Stimulated activated CD8-positive, alpha-beta memory T cell treated with anti-CD3 and anti-CD28 coated beads, Interleukin-7, amount 100 ng/mL, for 1 hour (primary cell): ENCODE data around the gene LIX1.
"Not testable (repeated sequence)": the region's sequence is repeated elsewhere in the genome, so short reads cannot be mapped to it uniquely, and the experiment has no call there.

Experiments used
- DNase-seq, 2 donors: peaks; one replicate each; pipeline ENCODE4 v3.0.0-alpha.2; 2020; ENCODE audit warnings: low read depth in 2 of 2

The LIX1 gene

GRCh38 chr5:97141539-97141938, 872 bp downstream of the LIX1 start:
- no peak for DNase-seq

DNA sequence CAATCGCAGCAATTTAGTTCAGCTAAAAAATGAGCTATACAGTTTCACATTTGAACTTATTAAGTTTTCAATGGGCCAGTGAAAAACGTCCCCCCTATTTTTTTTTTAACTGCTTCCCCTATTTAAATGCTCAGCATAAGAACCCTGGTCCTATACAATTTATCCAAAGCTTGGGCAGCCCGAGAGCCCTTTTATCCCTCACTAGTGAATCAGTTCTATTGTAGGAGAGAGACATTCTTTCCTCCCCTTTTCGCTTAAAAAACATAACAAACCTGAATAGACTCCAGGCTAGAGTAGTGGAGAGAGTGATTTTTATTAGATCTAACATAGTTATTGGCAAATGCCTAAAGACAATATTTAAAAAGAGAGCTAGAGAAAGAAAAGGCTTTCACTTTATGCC, 1.4 kb downstream of the LIX1 start:
- no peak for DNase-seq

DNA sequence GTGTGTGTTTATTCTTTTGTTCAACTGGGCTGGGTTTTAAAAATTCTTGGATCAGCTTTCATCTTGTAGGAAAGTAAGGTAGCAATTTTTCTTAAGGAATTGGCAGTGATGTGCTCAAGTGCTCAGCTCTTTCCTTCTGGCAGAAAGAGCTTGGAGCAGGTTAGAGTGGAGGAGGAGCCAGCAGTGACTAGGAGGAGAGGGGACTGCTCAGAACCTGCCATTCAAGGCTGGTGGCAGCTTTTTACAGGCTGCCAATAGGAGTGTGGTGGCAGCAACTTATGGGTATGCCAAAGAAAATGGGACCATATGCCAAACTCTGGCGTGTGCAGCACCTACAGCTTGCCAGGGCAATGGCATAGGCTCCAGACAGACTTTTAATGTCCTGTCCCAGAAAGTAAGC, 2.2 kb downstream of the LIX1 start:
- DNase-seq, result not testable (repeated sequence)

DNA sequence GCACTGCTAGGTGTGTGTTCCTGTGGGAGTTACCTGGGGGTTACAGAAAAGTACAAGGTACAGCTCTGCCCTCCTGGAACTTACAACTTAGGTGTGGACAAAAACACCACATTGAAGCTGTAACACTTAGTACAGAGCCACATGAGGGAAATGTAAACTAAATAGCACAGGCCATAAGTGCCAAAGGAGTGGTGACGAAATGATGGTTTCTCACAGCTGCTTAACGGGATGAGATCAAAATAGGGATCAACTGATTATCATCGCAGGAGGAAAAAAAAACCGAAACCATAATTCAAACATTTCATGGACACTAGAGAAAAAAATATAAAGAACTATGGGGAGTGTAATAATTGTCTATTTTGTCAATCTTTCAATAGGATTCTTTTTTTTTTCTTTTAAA, 5.9 kb downstream of the LIX1 start:
- DNase-seq, result no peak

GRCh38 chr5:97135868-97136267, 6.5 kb downstream of the LIX1 start:
- no peak for DNase-seq

DNA sequence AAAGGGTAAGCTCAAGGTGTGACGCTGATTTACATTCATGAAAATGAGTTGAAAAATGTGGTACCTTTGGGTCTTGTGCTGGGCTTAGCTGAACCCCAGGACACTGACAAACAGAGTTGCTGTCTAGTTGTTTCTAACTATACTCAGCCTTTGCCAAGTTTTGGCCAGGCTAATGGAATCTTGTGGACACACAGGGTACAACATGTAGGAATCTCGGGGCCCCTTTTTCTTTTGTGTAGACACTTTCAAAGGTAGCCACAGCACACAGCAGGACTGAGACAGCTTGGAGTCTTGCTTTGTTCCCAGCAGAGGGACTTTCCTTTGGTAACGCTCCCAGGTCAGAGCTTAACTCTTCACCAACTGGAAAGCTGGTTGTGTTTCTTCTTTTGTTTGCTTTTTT, 7.8 kb downstream of the LIX1 start:
- DNase-seq, result no peak

DNA sequence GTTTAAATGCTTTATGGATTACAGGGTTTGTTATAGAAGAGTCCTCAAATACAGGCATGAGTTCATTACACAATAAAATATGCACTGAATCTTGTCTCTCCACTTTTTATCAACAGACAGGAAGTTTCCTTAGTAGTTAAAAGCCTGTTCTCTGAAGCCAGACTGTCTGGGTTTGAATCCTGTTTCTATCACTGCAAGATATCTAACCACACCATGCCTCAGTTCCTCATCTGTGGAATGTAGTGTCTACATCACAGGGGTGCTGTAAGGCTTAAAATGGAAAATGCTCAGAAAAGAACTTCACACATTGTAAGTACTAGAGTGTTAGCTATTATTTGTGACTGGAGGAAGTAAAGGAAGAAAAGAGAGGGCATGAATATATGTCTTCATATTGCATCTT, 9.3 kb downstream of the LIX1 start:
- no peak for DNase-seq

DNA sequence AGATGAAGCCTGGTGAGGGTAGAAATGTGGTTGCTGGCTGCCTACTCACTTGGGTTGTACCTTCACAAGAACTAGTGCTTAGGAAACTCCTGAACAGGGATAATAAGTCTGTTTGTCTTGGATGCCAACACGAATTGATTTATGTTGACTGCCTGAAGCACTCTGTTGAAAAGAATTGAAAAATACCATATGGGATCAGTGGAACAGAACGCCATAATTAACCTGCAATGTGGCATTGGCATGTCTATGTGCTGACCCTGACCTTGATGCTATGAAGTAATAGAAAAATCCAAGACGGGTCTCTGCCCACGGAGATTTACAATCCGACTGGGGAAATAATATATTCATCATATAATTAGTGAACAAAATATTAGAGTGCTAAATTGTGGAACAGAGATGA, 10.5 kb downstream of the LIX1 start:
- no peak for DNase-seq

- DNase-seq, result no peak
Observed at GRCh38 chr5:97131139-97131710, 11.2 kb downstream of the LIX1 start.

- no peak for DNase-seq
Observed at GRCh38 chr5:97127727-97128126, 14.7 kb downstream of the LIX1 start.

DNA sequence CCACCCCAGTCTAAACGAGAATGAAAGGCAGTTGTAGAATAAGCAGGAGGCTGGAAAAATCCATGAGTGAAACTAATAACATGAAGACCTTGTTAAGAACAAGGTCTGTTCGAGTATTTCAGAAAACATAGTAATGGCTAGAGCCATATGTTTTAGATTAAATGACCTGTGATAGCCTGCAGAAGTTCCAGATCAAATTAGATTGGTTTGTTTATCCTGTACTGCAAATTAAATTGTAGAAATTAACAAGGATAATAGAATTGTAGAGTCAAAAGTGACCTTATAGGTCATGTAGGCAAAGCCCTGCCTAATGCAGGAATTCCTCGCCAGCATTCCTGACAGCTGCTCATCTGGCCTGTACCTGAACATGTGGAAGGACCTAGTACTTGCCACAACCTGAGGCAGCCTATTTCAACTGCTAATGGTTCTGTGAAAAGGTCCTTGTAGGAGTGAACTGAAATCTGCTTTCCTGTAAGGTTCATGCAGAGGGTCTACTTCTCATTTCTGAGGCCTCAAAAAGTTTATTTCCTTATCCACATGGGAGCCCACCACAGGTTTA, 17.2 kb downstream of the LIX1 start:
- no peak for DNase-seq

DNA sequence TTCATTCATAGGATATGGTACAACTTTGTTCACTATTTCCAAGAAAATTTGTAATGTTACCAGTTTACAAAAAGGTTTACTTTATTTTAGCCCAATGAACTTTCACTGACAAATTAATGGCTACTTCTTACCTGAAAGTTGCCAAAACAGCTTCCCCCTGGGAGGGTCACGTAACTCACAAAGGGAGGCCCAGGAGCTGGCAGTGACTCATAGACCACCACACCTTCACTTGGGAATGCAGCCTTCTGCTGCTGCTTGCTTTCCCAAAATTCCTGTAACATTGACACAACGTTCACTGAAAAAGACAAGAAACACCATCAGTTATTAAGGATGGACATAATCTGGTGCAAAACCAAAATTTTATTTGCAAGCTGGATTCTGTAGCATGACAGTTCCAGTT, 18.1 kb downstream of the LIX1 start:
- DNase-seq, result no peak

- DNase-seq, result no peak
Observed at GRCh38 chr5:97121848-97122247, 20.6 kb downstream of the LIX1 start.

- DNase-seq, result no peak
Observed at GRCh38 chr5:97120195-97120594, 22.2 kb downstream of the LIX1 start.

- no peak for DNase-seq
Observed at GRCh38 chr5:97119007-97119390, 23.4 kb downstream of the LIX1 start.

DNA sequence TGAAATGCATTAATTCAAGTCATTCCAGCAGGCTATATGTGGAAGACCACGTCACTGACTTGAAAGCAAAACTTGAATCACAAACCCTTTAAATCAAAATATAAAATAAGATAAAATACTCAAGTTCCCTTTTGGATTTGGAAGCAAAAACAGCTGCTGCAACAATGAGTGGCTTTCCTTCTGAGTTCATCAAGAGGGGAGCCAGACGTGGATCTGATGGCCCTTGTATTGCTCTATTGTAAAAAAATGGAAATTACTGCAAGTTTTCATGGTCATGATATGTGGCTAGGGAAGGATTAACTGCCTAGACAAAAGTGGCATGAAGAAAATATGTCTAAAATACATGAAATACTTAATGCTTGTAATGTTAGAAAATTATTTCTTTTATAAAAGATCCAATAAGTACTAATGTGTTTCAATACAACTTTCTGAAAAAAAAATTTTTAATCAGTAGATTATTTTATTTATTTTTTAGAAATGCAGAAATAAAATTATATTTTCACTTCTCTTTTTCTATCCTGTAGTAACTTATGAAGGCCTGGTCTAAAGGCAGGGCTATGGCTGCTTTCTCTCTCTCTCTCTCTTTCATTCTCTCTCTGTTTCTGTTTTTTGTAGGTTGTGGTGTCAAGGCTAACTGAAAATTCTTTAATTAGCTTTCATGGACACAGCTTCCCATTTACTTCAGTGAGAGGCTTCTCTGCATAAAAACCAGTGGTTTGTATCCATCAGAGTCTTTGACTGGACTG, 24.0 kb downstream of the LIX1 start:
- no peak for DNase-seq

DNA sequence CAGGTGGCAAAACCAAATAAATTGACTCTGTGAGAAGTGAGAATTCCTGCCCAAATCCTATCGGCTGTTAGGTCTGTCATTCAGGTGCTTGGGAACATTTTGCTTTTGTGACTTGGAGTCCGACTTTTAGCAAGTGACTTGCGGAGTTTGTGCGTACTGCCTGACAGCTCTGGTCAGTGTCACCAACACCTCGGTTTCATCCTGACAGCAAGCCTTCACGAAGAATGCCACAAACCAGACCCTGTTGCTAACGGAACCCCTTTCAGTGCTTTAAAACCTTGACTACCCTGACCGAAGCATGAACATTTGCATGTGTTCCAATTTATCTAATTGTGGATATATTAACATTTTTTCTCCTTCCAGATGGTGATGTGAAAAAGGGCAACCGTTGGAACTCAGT, 26.5 kb downstream of the LIX1 start:
- no peak for DNase-seq

DNA sequence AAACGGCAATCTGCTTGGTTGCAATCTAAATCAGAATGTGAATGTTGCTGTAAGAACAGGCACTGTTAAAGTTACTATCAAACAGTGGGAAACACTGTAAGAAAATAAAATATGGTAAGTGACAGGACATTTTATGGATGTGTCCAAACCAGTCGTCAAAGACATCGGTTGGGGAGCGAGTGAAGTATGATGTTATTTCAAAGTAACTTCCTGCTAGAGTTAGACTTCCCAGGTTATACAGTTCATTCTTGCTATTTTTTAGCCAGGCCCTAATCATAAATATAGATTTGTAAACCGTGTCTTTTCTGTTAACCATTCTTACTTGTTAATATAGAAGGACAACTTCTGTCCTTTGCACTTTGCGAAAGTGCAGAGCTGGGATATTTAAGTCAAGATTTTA, 30.2 kb downstream of the LIX1 start:
- no peak for DNase-seq

GRCh38 chr5:97111616-97112015, 30.8 kb downstream of the LIX1 start:
- no peak for DNase-seq

DNA sequence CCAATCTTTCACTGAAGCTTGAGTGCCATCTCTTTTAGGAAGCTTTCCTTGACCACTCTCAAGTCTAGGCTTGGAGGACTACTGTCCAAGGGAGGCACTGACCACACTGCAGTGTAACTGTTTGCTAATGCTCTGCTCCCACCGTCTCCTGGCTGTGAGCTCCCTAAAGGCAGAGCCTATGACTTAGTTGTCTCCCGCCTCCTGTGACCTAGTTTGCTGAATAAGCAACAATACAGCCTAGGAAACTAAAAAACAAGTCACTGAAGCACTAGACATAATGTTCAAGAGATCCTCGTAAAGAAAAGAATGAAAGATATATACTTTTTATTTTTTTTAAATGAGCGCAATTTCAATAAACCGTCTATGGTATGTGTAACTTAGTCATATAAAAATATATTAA, 31.4 kb downstream of the LIX1 start:
- no peak for DNase-seq

DNA sequence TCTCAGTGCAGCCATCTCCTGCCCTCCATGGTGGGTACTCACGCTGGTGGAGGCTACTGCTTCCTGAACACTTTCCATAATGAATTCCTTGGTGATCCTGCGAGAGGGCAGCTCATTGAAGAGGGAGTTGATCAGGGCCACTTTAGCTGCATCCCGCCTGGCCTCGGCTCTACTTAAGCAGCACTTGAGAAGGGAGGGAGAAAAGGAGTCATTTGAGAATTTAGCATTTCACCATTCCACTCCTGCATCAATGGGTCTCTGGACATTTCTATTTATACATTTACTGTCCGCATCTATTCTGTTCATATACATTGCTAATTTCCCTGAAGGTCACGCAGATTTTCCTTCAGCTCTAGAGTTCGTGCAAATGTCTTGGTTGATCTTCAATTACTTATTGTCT, 35.1 kb downstream of the LIX1 start:
- no peak for DNase-seq

DNA sequence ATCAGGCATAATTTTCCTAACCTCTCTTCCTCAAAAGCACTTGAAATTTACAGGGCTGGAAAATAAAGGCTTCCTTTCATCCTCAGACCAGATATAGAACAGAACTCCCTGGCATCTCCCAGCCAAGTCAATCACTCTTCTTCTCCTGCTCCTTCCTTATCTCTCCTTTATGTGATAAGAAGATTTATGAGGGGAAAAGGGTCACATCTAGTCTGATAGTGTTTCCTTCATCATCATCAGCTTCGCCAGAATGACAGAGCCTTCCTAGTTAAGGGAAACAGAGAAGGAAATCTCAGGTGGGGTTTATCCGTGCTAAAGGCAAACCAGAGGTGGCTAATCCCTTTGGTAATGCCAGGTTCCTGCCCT, 36.2 kb downstream of the LIX1 start:
- DNase-seq, result no peak

- no peak for DNase-seq
Observed at GRCh38 chr5:97105501-97106215, 36.8 kb downstream of the LIX1 start.
